HepG2 (cell line): ENCODE measurements around the gene MT4. TPM values are rescaled to one million over a fixed set of nuclear protein-coding genes. Genes with fewer than 3 reads are reported as not detected.
A peak's percentile ranks its signal among the peaks of the same experiment; 100 is the strongest.

Source experiments
- FOXA1 ChIP-seq, 2 experiments: fragments of 450-650 bp in 1 of 2; sonication (generic) in 1 of 2; formaldehyde crosslinking in 1 of 2; IDR thresholded peaks; 2 replicates each; pipeline versions ENCODE4 v1.4.0 to v1.6.1; 2016 to 2020; ENCODE audit warnings: missing genetic modification reagents in 1 of 2
- FOXC1 ChIP-seq: sonication (generic); formaldehyde crosslinking; IDR thresholded peaks from 2 replicates; pipeline ENCODE4 v1.8.0; 2022; ENCODE audit warnings: mild to moderate bottlenecking, missing genetic modification reagents, borderline replicate concordance
- HDAC1 ChIP-seq: sonication (generic); formaldehyde crosslinking; IDR thresholded peaks from 2 replicates; pipeline ENCODE4 v1.5.1; 2020; ENCODE audit warnings: mild to moderate bottlenecking, missing genetic modification reagents
- KDM6A ChIP-seq: IDR thresholded peaks from 2 replicates; pipeline ENCODE4 v1.6.1; 2016; ENCODE audit warnings: low read depth
- MZF1 ChIP-seq: sonication (generic); formaldehyde crosslinking; IDR thresholded peaks from 2 replicates; pipeline ENCODE4 v1.8.1; 2023; ENCODE audit warnings: mild to moderate bottlenecking, missing genetic modification reagents, borderline replicate concordance
- NONO ChIP-seq, 2 experiments: fragments of 450-650 bp in 1 of 2; sonication (generic) in 1 of 2; formaldehyde crosslinking in 1 of 2; IDR thresholded peaks in 1 of 2; conservative IDR thresholded peaks in 1 of 2; 2 replicates each; pipeline versions ENCODE4 v1.6.1 to v1.8.0; 2017 to 2022; ENCODE audit warnings: mild to moderate bottlenecking in 1 of 2, missing genetic modification reagents in 1 of 2, moderate library complexity in 1 of 2
- PTBP1 ChIP-seq: fragments of 200-400 bp; formaldehyde crosslinking; IDR thresholded peaks from 2 replicates; pipeline ENCODE4 v1.6.1; 2018; ENCODE audit warnings: low read length, low read depth; ENCODE audit not compliant: poor library complexity, severe bottlenecking
- RXRB ChIP-seq: IDR thresholded peaks from 2 replicates; pipeline ENCODE4 v1.6.1; 2016; ENCODE audit warnings: borderline replicate concordance, missing genetic modification reagents, missing compliant biosample characterization
- SMARCE1 ChIP-seq: fragments of 450-650 bp; IDR thresholded peaks from 2 replicates; pipeline ENCODE4 v1.6.1; 2017; ENCODE audit warnings: borderline replicate concordance
- SRSF4 ChIP-seq: fragments of 200-400 bp; formaldehyde crosslinking; IDR thresholded peaks from one replicate; pipeline ENCODE4 v1.6.1; 2018; ENCODE audit warnings: mild to moderate bottlenecking, low read depth, low read length, moderate library complexity; ENCODE audit not compliant: poor library complexity, severe bottlenecking
- TGIF2 ChIP-seq: IDR thresholded peaks from 2 replicates; pipeline ENCODE4 v1.6.1; 2016; ENCODE audit warnings: control low read depth, missing compliant biosample characterization
- ZC3H4 ChIP-seq: sonication (generic); formaldehyde crosslinking; IDR thresholded peaks from 2 replicates; pipeline ENCODE4 v1.4.0; 2020; ENCODE audit warnings: missing genetic modification reagents, borderline replicate concordance
- ZIK1 ChIP-seq: sonication (generic); formaldehyde crosslinking; IDR thresholded peaks from 2 replicates; pipeline ENCODE4 v1.5.0; 2020; ENCODE audit warnings: mild to moderate bottlenecking, low read depth, missing genetic modification reagents, borderline replicate concordance
- ZNF33A ChIP-seq: sonication (generic); formaldehyde crosslinking; IDR thresholded peaks from 2 replicates; pipeline ENCODE4 v1.5.1; 2020; ENCODE audit warnings: missing genetic modification reagents, mild to moderate bottlenecking, moderate library complexity, borderline replicate concordance
- ZNF552 ChIP-seq: sonication (generic); formaldehyde crosslinking; IDR thresholded peaks from 2 replicates; pipeline ENCODE4 v1.9.0; 2022; ENCODE audit warnings: missing genetic modification reagents, mild to moderate bottlenecking, borderline replicate concordance
- polyA plus RNA-seq, 8 experiments: library from polyadenylated mRNA; depleted of rRNA in 3 of 8; stranded (reverse) in 7 of 8; unstranded in 1 of 8; fragments of >200 nt; fragmentation: Illumina TruSeq in 4 of 8; extraction: Trizol in 4 of 8; gene quantifications; 2 replicates each; pipeline versions ENCODE4 v1.2.1 to v1.2.3, GENCODE V29; 2011 to 2016; ENCODE audit warnings: low read depth in 4 of 8, missing spikeins in 1 of 8, mixed read lengths in 1 of 8; ENCODE audit not compliant: insufficient read depth in 1 of 8
- total RNA-seq, 5 experiments: library from RNA; depleted of rRNA; stranded (reverse); fragments of >200 nt; fragmentation: Illumina TruSeq; extraction: Trizol; gene quantifications; 2 replicates each; pipeline ENCODE4 v1.2.3, GENCODE V29; 2016; ENCODE audit warnings: low read depth in 1 of 5
- TF ChIP-seq, protein P1 (sequence below): fragments of 450-650 bp; IDR thresholded peaks from 2 replicates; pipeline ENCODE4 v1.6.1; 2017
- TF ChIP-seq, protein P2 (sequence below): sonication (generic); formaldehyde crosslinking; IDR thresholded peaks from 2 replicates; pipeline ENCODE4 v1.4.0; 2020; ENCODE audit warnings: missing genetic modification reagents
- TF ChIP-seq, protein P3 (sequence below): sonication (generic); formaldehyde crosslinking; IDR thresholded peaks from 2 replicates; pipeline ENCODE4 v1.4.0; 2020; ENCODE audit warnings: missing genetic modification reagents; ENCODE audit errors: not compliant biosample characterization
- TF ChIP-seq, protein P4 (sequence below): IDR thresholded peaks from 2 replicates; pipeline ENCODE4 v1.6.1; 2016; ENCODE audit warnings: mild to moderate bottlenecking
- TF ChIP-seq, protein P5 (sequence below): IDR thresholded peaks from 2 replicates; pipeline ENCODE4 v1.6.1; 2012; ENCODE audit warnings: low read depth, low read length, improper control_type of control experiment
- TF ChIP-seq, protein P6 (sequence below): sonication (generic); IDR thresholded peaks from 2 replicates; pipeline ENCODE4 v1.6.1; 2016; ENCODE audit warnings: low read depth, borderline replicate concordance

MT4 gene
- total and polyA plus RNA-seq, 2 of the 13 experiments (the other 11 are each of a cell fraction or from before 2014, with no cell fraction given), result not detected

DNA sequence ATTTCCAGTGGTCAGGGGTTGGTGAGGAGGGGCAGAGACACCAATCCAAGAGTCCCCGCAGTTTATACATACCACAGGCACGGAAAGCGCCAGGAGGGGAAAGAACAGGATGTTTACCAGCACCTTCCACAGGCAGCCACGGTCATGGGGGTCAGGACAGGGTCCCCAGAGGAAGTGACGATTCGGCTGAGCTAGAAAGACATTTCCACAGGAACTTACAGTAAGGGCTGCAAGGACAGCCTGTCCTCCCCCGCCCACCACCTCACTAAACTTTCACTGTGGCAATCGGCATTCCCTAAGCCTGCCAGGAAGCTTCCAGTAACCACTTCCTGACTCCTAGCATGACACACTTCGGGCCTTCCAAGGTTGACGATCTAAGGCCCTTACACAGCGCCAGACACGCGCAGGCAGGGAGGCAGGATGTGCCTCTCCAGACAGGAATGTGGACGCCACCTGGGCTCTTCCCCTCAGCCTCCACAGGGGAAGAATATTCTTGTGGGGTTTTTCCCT is 42.3 kb downstream of the MT4 start (continued):
- TF ChIP-seq, protein P1, sequence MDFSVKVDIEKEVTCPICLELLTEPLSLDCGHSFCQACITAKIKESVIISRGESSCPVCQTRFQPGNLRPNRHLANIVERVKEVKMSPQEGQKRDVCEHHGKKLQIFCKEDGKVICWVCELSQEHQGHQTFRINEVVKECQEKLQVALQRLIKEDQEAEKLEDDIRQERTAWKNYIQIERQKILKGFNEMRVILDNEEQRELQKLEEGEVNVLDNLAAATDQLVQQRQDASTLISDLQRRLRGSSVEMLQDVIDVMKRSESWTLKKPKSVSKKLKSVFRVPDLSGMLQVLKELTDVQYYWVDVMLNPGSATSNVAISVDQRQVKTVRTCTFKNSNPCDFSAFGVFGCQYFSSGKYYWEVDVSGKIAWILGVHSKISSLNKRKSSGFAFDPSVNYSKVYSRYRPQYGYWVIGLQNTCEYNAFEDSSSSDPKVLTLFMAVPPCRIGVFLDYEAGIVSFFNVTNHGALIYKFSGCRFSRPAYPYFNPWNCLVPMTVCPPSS, result no peak
- TF ChIP-seq, protein P2, sequence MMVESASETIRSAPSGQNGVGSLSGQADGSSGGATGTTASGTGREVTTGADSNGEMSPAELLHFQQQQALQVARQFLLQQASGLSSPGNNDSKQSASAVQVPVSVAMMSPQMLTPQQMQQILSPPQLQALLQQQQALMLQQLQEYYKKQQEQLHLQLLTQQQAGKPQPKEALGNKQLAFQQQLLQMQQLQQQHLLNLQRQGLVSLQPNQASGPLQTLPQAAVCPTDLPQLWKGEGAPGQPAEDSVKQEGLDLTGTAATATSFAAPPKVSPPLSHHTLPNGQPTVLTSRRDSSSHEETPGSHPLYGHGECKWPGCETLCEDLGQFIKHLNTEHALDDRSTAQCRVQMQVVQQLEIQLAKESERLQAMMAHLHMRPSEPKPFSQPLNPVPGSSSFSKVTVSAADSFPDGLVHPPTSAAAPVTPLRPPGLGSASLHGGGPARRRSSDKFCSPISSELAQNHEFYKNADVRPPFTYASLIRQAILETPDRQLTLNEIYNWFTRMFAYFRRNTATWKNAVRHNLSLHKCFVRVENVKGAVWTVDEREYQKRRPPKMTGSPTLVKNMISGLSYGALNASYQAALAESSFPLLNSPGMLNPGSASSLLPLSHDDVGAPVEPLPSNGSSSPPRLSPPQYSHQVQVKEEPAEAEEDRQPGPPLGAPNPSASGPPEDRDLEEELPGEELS (CRISPR knock-in tag), result peak; percentile 94
- TF ChIP-seq PTBP1 (no peak), SMARCE1 (no peak), ZNF552 (CRISPR knock-in tag) (no peak; the same call in 1 of the 2 replicates), ZC3H4 (CRISPR knock-in tag) (peak; percentile 78), FOXA1 (IDR thresholded peaks at IDR 0.05) (no peak), FOXA1 (CRISPR knock-in tag; IDR thresholded peaks at IDR 0.05) (peak; percentile 16; the same call in 1 of the 2 replicates), FOXC1 (CRISPR knock-in tag) (peak; percentile 63), TGIF2 (CRISPR knock-in tag) (peak; percentile 58; the same call in 1 of the 2 replicates), ZNF33A (CRISPR knock-in tag) (no peak), HDAC1 (CRISPR knock-in tag) (peak; percentile 87), KDM6A (CRISPR knock-in tag) (no peak), ZIK1 (peak; percentile 80; the same call in 1 of the 2 replicates), NONO (IDR thresholded peaks at IDR 0.05) (no peak), NONO (CRISPR knock-in tag; conservative IDR thresholded peaks at IDR 0.05) (0 out of 2 replicates have a peak, but pooled peaks have one; percentile 43), RXRB (CRISPR knock-in tag) (peak; percentile 77), SRSF4 (no peak), MZF1 (no peak)
- TF ChIP-seq, protein P3, sequence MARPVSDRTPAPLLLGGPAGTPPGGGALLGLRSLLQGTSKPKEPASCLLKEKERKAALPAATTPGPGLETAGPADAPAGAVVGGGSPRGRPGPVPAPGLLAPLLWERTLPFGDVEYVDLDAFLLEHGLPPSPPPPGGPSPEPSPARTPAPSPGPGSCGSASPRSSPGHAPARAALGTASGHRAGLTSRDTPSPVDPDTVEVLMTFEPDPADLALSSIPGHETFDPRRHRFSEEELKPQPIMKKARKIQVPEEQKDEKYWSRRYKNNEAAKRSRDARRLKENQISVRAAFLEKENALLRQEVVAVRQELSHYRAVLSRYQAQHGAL (CRISPR knock-in tag), result peak; percentile 13
- TF ChIP-seq, protein P4, sequence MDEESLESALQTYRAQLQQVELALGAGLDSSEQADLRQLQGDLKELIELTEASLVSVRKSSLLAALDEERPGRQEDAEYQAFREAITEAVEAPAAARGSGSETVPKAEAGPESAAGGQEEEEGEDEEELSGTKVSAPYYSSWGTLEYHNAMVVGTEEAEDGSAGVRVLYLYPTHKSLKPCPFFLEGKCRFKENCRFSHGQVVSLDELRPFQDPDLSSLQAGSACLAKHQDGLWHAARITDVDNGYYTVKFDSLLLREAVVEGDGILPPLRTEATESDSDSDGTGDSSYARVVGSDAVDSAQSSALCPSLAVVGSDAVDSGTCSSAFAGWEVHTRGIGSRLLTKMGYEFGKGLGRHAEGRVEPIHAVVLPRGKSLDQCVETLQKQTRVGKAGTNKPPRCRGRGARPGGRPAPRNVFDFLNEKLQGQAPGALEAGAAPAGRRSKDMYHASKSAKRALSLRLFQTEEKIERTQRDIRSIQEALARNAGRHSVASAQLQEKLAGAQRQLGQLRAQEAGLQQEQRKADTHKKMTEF (CRISPR knock-in tag), result peak; percentile 72
- TF ChIP-seq, protein P5, sequence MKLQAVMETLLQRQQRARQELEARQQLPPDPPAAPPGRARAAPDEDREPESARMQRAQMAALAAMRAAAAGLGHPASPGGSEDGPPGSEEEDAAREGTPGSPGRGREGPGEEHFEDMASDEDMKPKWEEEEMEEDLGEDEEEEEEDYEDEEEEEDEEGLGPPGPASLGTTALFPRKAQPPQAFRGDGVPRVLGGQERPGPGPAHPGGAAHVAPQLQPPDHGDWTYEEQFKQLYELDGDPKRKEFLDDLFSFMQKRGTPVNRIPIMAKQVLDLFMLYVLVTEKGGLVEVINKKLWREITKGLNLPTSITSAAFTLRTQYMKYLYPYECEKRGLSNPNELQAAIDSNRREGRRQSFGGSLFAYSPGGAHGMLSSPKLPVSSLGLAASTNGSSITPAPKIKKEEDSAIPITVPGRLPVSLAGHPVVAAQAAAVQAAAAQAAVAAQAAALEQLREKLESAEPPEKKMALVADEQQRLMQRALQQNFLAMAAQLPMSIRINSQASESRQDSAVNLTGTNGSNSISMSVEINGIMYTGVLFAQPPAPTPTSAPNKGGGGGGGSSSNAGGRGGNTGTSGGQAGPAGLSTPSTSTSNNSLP, result no peak
- TF ChIP-seq, protein P6, sequence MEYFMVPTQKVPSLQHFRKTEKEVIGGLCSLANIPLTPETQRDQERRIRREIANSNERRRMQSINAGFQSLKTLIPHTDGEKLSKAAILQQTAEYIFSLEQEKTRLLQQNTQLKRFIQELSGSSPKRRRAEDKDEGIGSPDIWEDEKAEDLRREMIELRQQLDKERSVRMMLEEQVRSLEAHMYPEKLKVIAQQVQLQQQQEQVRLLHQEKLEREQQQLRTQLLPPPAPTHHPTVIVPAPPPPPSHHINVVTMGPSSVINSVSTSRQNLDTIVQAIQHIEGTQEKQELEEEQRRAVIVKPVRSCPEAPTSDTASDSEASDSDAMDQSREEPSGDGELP, result no peak; the same call in 1 of the 2 replicates
